Activated T-helper 1 cell treated with anti-CD3 and anti-CD28 coated beads, Interleukin-2, amount 50 U/mL, for 16 hours (primary cell): Measurements from ENCODE around the gene AKAP4.

Experiments used
- DNase-seq, 2 donors: peaks; one replicate each; pipeline ENCODE4 v3.0.0-alpha.2; 2020; ENCODE audit warnings: low read depth in 1 of 2, low spot score in 1 of 2

Gene AKAP4

GRCh38 chrX:50200907-50201306, at the start of gene AKAP4:
TSS of gene AKAP4 (minus strand) at chrX:50201007. CDS start at chrX:50200889, 118 bp downstream.
- DNase-seq: no peak

GRCh38 chrX:50211510-50211909, 10.7 kb upstream of the AKAP4 start:
- no peak for DNase-seq

GRCh38 chrX:50206753-50207152, 5.9 kb upstream of the AKAP4 start:
- no peak for DNase-seq

GRCh38 chrX:50204364-50204899, 3.6 kb upstream of the AKAP4 start, which contains the start of gene CCNB3:
TSS of gene CCNB3 (plus strand) at chrX:50204765. CDS start at chrX:50285164, 80,399 bp downstream.
- DNase-seq: peak; percentile 26 to 47

GRCh38 chrX:50202539-50202938, 1.7 kb upstream of the AKAP4 start:
- DNase-seq: no peak

- no peak for DNase-seq
Measured at GRCh38 chrX:50198348-50198747, 2.5 kb downstream of the AKAP4 start.

GRCh38 chrX:50188859-50189600, 11.8 kb downstream of the AKAP4 start:
- no peak for DNase-seq

GRCh38 chrX:50183891-50184290, 16.9 kb downstream of the AKAP4 start:
- DNase-seq: no peak

GRCh38 chrX:50180073-50180940, 20.5 kb downstream of the AKAP4 start:
- no peak for DNase-seq

- DNase-seq: no peak
Measured at GRCh38 chrX:50169717-50170116, 31.1 kb downstream of the AKAP4 start.

GRCh38 chrX:50168241-50168687, 32.5 kb downstream of the AKAP4 start:
- no peak for DNase-seq

GRCh38 chrX:50167366-50167765, 33.4 kb downstream of the AKAP4 start:
- no peak for DNase-seq

GRCh38 chrX:50165727-50166126, 35.1 kb downstream of the AKAP4 start:
- DNase-seq: no peak

GRCh38 chrX:50161127-50161526, 39.7 kb downstream of the AKAP4 start:
- DNase-seq: no peak

GRCh38 chrX:50158593-50158992, 42.2 kb downstream of the AKAP4 start:
- DNase-seq: no peak

- no peak for DNase-seq
Measured at GRCh38 chrX:50157545-50158135, 43.2 kb downstream of the AKAP4 start.

GRCh38 chrX:50154429-50154828, 46.4 kb downstream of the AKAP4 start:
- DNase-seq: no peak

GRCh38 chrX:50152456-50152855, 48.4 kb downstream of the AKAP4 start:
- DNase-seq: no peak

GRCh38 chrX:50147972-50148371, 52.8 kb downstream of the AKAP4 start:
- no peak for DNase-seq
